Measurements from ENCODE around the gene NR1I3.
"Not testable (repeated sequence)": the region's sequence is repeated elsewhere in the genome, so short reads cannot be mapped to it uniquely, and the experiment has no call there.

The NR1I3 gene

DNA sequence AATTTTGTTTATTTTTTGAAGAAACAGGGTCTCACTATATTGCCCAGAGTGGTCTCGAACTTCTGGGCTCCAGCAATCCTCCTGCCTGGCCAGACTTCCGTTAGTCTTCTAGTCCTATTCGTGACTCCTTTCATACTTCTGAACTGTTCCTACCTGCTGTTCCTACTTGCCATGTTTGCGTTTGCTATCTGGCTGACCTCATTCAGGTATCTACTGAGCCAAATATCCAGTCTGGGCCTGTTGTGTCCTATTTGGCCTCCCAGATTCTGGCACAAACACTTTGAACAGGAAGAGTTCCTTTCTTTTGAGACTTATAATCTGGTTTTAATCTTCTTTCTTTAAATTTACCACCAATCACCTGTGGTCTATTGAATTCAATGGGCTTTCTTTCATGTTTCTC, 6.9 kb upstream of the NR1I3 start:
- no peak for DNase-seq

DNA sequence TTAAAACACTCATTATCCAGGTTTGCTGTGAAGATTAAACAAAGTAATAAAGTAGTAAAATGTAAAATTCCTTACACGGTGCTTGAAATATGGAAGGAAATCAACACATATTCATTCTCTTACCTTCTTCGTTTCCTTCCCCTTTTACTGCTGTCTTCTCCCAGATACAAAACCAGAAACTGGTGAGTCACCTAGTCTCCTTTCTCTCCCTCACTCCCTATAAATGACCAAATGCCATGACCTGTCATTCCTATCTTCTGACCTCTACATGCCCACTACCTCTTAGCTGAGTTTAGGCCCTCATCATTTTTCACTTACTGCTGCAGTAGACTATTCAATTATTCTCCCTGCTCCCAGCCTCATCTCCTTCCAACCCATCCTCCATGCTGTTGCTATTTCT, 4.3 kb upstream of the NR1I3 start:
- no peak for DNase-seq

DNA sequence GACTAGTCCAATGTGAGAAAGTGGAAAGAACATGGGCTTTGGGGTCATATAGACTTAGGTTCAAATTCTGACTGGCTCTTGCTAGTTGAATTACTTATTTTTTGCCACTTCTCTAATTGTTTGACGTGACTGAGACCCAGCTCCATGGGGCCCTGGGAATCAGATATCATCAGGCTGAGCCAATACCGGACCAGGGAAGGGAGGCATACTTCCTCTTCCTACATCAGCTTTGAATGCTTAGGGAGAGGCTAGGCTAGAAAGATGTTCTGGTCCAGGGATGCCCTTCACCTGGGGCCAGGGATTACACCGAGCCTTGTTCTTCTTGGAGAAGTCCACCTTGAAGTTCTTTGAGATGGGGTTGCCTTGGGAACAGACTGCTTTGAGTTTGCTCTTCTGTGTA, 3.7 kb upstream of the NR1I3 start:
- no peak for DNase-seq

DNA sequence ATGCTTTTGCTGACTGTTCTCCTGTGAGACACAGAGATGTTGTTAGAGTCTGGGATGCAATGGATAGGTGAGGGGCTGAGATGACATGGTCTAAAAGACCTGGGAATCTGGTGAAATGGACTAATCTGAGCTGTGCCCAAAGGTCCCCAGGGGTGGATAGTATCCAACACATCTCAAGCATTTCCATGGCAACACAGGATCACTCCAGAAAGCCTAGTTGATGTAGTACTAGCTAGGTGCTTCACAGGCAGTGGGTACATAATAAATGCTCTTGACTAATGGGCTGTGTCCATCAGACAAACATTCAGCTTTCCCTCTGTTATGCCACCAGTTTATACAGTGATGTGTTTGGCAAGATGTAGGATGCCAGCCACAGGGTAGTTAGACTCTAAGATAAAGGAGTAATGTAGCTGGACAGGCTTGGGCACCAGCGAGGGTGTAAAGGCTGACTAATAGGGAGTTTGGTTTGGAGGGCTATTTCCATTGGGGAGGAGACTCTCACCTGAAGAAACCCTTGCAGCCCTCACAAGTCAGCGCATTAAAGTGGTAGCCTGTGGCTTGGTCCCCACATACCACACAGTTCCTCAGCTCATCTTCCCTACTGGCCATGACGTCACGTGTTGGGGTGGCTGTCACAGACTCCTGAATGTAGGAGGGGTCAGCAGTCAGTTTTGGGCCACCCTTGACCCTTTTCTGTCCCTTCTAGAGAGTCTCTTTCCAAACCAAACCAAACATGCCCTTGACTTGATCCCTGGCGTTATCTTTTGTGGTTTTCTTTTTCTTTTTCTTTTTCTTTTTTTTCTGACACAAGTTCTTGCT, 1.8 kb downstream of the NR1I3 start:
- no peak for DNase-seq

DNA sequence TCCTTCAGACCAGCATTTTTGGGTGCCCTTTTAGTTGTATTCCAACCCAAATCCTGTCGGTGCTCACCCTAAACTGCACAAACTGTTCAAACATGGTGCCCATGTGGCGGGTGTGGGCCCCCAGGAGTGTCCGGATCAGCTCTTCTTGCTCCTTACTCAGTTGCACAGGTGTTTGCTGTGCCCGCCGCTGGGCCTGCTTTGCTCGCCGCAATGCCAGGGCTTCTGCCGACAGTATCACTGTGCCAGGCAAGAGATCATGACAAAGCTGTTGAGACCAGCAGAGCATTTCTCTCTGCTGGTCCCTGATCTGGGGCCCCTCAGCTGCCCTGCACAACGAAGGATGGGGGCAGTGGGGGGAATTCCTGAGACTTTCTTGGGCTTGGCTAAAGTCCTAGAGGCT, 4.9 kb downstream of the NR1I3 start:
- DNase-seq, result no peak

DNA sequence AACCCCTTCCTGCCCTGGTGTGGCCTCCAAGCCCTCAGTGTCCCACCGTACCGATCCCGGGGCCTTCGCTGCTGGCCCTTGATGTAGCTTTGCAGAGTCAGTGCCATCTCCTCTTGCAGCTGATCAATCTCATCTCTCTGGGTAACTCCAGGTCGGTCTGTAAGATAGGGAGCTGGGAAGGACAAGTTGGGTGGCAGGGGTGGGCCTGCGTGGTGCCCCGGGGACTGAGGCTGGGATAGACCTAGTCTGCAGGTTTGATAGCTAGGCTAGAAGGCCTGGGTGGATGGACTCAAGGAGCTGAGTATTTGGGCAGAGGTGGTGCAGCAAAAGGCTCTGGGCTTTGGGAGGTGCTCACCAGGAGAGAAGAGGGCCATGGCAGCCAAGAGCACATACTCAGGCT, 7.2 kb downstream of the NR1I3 start:
- DNase-seq, result no peak

DNA sequence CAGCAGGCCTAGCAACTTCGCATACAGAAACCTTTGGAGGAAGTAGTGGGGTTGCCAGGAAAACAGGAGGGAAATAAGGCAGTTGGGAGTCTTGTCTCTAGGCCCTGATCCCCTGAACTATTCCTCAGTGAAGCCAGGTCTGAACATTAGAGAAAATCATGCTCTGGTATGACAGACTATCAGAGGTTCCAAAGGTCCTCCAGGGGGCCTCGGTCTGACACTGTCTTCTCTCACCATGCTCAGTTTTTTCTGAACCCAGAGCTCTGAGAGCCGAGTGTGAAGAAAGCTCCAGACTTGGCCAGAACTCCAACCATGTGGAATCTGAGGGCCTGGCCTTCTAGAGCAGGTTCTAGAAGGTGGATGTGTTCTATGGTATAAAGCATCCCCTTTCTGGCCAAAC, 8.1 kb downstream of the NR1I3 start:
- DNase-seq, result no peak

DNA sequence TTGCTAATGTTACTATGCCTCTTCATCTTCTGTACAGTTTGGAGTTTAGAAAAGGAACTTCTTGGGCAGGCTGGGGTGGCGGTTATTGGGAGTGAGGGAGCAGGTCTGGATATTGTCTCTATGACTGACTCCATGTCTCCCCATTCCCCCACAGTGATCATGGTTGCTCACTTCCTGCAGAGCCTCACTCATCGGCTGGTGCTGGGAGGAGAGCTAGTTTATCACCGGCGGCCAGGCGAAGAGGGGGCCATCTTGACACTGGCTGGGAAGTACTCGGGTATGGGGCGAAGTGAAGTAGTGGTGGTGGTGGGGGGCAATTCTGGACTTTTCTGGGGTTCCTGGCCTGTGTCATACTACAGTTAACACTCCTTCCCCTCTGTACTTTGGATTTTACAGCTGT, 10.0 kb downstream of the NR1I3 start:
- DNase-seq, result no peak

DNA sequence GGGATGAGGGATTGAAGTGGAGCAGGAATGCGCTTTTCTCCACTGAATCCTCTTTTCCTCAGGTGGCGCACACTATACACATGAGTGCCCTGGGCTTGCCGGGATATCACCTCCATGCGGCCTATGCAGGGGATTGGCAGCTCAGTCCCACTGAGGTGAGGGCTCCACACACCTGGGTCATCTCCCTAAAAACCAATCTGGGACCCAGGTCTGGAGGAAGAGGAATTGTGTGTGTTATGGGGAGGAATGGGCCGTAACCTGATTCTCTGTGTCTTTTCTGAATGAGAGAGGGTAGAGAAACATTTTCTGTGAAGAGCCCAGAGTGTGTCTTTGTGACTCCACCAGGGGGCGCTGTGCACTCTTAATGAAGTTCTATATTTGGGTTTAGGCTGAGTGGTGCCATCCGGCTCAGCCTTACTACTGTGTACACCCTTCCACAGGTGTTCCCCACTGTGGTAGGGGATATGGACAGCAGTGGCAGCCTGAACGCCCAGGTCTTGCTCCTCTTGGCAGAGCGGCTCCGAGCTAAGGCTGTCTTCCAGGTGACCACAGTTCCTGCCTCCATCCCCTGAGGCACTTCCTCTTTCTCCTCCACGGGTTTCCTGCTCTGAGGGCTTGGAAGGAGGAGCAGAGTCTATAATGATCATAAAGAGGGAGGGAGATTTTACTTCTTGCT, 10.7 kb downstream of the NR1I3 start:
- peak; percentile 91 for DNase-seq

DNA sequence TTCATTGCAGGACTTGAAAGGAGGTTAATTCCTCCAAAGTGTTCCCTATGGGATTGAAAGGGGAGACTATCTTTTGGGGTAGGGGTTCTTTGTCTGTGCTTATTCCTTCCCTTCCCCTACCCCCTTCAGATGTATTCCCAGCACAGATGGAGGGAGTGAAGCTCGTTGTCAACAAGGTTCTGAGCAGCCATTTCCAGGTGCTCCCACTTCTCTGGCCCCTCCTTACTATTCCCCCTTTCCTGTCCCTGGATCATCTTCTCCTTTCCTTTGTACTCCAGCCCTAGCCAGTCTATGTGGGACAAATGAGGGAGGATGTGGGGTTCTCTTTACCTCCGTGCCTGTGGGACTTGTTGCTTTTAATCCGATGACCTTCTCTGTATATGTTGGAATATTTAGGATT, 11.2 kb downstream of the NR1I3 start:
- no peak for DNase-seq

DNA sequence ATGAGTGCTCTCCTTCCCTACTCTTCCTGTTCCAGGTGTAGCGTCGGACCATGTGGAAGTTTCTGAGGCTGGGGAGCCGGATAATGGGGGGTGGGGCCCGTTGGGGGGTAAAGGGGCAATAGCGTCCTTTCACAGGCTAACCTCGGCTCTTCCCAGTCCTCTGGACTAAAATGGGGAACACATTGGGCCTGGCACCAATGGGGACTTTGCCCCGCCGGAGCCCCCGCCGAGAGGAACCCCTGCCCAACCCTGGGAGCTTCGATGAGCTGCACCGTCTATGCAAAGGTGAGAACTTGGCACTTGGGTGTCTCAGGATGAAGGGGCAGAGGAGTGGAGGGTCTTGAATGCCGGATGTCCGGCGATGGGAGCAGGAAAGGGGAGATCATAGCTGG, 11.7 kb downstream of the NR1I3 start:
- DNase-seq, result peak; percentile 8

DNA sequence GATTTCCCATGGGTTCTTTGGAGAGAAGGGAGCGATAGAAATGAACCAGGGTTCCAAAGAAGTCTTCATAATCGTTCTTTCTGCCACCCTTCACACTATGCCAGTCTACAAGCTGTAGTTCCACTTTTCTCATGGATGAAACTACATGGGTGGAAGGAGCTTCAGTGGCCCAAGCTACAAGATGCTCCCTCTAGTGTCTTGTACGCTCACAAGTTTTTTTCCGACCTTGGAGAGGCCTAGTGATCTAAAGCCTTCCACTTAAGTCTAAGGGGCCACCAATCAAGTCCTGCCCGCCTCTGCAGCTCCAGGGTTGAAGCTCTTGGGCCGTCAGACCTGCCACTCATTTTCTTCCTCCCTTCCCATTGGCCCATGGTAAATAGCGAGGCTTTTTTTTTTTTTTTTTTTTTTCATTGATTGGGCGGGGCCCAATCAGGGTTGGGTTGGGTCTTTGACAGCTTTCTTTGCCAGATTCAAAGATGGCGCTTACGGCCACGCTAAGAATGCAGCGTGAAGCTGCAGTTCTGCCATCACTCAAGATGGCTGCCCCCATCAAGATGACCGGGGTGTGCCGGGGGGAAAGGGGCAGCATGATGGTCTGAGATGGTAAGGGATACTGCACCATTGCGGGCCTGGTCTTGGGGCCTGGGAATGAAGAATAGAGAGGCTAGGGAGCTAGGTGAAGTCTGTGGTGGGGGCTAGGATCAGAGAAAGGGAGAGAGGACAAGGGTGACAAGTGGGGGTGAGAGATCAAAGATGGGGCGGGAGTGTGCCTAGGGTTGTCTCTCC, 12.3 kb downstream of the NR1I3 start, which contains the start of gene TOMM40L:
TOMM40L (plus strand) TSS at position 527 of the 786 bp plus-strand sequence. CDS start 430 bp downstream, outside the sequence.
- DNase-seq, result peak; percentile 82

DNA sequence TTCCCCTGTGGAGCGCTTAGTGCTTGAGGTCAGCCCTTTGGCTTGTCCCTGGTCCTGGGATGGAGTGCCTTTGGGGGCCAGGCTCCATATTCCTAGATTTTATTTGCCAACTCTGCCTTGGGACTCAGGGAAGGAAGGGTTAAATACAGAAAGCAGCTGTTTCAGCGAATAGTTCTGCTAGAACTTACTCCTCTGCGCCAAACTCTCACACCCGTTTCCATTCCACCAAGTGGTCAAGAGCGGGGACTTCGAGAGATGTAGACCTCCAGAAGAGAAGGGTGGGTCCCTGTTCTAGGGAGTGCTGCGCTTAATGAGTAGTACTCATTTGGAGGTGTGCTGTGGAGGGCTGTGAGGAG, 12.8 kb downstream of the NR1I3 start:
- DNase-seq, result no peak

DNA sequence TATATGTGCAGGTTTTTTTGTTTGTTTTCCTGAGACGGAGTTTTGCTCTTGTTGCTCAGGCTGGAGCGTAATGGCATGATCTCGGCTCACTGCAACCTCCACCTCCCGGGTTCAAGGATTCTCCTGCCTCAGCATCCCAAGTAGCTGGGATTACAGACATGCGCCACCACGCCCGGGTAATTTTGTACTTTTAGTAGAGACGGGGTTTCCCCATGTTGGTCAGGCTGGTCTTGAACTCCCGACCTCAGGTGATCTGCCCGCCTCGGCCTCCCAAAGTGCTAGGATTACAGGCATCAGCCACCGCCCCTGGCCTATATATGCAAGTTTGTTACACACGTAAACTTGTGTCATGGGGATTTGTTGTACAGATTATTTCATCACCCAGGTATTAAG, 13.3 kb downstream of the NR1I3 start:
- not testable (repeated sequence) for DNase-seq

DNA sequence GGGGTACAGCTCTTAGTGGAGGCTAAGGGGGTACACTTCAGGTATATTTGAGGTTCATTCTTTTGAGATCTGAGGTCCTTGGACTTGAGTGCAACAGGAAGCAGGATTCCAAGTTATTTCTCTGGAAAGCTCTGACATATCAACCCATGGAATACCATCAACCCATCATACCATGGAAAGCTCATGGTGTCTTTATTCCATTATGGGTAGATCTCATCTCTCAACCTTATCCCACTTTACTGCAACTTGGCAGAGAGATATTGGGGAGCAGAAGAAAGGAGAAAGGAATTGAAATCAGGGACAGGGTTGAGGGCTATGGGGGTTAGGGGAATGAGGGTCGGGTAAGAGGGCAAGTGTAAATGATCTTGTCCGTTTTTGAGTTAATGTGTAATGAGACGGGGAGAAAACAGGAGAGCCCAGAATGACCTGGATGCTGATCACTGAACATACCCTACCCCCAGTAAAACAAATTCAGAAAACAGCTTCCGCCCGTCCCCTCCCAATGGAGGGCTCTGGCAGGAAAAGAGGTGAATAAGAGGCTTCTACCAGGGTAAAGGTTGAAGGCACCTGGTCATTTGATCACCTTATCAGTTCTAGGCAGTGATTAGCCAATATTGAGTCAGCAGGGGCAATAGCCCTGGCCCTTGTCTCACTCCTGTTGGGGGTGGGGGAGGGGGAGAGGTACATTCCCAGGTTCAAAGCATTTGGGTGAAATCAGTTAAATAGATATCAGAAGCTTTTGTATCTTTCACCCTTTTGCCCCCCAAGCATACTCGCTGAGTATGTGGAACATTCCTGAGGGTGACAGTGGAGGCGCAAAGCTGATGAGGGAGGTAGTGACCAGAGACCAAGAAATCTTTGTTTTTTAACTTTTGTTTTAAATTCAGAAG, 14.0 kb downstream of the NR1I3 start:
- DNase-seq, result no peak

DNA sequence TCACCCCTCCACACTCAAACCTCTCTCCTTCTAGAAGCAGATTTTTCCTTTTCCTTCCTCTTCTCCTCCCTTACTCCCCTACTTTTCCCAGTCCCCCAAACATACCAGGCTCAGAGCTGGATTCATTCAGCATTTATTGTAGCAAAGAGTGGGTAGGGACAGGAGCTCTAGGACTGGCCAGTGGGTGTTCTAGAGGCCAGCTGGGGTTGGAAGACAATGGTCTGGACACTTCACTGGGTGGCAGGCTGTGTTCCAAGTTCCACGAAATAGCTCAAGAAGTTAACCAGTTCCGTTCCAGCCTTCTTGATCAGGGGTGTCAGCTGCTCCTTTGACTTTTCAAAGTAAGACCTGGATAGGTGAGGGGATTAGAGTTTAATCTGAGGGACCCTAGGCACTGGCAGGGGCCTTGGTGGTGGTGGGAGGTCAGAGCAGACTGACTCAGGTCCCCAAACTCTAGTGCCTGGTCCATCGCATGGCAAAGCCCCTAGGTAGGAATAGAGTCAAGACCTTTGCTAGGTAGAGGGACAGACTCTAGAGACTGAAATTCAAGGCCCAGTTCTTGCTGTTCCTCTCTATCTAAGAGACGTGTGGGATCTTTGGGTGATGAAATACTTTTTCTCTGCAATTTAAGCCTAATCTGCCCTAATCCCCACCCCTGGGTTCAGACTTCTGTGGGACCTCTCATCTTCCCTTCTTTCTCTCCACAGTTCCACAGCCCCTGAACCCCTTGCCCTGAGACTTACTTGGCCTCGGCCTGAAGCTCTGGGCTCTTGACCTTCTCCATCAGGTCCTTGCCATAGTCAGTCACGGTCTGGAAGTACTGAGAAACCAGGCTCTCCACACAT, 15.6 kb downstream of the NR1I3 start:
- no peak for DNase-seq

DNA sequence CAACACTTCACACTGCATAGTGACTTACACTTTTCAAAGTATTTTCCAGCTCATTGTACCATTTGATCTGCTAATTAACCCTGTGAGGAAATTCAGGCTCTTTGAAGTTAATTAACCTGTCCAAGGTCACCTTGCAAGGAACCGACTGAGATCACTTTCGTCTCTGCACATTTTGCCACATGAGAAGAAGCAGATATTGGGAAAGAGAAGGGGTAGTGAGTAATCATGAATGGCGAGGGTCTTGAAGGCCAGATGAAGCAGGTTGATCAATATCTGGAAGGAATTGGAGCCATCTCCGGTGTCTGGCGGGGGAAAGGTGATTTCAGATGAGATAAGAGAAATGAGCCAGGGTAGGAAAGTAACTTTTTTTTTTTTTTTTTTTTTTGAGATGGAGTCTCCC, 18.0 kb downstream of the NR1I3 start:
- DNase-seq, result no peak

DNA sequence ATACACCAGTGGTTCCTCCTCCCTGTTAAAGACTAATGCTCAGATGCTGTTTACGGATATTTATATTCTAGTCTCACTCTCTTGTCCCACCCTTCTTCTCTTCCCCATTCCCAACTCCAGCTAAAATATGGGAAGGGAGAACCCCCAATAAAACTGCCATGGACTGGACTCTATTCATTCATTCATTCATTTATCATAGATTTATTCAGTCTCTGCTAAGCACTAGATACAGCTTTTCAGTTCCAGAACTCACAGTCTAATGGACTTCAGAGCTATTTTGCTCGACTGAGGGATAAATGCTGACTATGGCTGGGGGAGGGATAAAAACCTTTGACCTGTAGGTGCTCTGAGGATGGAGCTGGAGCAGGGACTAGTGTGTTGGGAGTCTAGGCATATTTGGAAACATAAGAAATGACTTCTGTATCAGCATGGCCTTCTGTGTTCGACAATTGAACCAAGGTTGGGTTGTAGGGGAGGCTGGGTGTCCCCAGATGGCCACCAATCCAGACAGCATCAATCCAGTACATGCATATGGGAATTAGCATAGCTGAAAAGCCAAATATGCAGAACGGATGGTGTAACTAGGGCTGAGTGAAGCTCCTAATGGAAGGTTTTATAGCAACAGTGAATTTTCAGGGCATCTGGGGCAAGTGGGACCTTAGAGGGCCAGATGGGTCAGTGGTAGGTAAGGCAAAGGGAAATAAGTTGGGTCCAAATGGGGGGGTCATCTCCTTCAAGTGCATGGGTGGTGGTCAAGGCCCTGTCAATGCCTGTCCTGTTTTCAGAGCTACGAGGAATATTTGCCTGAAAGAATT, 18.7 kb downstream of the NR1I3 start:
- no peak for DNase-seq

DNA sequence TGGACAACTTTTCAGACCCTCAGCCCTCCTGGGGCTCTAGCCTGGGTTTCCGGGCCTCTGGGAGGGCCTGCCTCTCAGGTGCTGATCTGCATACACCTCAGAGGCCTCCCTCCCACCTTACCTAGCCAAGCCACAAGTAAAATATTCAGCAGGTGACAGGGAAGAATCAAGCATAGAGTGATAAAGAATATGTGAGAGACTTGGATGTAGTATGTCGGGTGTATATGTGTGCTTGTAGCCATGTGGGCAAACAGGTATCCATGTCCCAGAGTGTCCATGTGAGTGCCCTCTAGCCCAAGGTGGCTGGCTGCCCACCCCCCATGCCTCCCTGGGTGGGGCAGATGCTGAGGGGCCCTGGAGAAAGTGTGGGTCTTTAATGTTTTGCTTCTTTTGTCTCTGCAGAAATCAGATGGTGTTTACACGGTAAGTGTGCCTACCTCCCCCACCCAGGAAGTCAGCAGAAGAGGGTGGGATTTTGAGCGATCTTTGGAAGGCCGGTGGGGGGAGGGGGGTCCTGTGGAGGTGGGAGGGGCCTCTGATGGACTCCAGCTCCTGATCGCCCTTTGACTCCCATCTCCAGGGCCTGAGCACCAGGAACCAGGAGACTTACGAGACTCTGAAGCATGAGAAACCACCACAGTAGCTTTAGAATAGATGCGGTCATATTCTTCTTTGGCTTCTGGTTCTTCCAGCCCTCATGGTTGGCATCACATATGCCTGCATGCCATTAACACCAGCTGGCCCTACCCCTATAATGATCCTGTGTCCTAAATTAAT, 19.5 kb downstream of the NR1I3 start:
- no peak for DNase-seq

DNA sequence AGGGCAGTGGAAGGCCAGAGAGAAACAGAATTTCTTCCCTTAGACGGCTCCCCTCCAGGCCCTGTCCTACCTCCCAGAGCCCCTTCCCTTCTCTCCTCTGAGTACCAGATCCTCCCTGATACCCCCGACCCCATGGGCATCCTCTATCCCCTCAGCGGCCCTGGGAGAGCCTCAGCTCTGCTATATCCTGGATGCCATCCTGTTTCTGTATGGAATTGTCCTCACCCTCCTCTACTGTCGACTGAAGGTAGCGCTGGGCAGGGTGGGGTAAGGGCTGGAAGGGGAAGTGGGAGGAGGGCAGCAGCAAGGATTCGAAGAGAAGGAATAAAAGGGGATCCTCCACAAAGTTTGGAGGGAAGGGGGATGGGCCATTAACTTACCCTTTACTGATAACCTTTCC, 20.2 kb downstream of the NR1I3 start:
- no peak for DNase-seq
